Ovary (tissue), 3 donors: ENCODE results near the gene DUOX1.

Source experiments
- CTCF ChIP-seq, 3 donors: fragments of 450-650 bp in 2 of 3; fragments of 200-600 bp in 1 of 3; IDR thresholded peaks; one replicate each; pipeline versions ENCODE4 v1.5.1 to v1.8.0; 2016 to 2022; ENCODE audit warnings: antibody characterized with exemption in 3 of 3, mild to moderate bottlenecking in 1 of 3
- POLR2A ChIP-seq: fragments of 450-650 bp; IDR thresholded peaks from one replicate; pipeline ENCODE4 v1.6.1; 2017; ENCODE audit warnings: antibody characterized with exemption, mild to moderate bottlenecking, moderate library complexity
- donor health status: DM: no; HTN: no; CAD: no.

- TF ChIP-seq POLR2A (no peak), CTCF (IDR thresholded peaks at IDR 0.05) (no peak)
These were observed 40.7 kb upstream of the DUOX1 start for GRCh38 chr15:45088801-45089711.
